Measurements from ENCODE around the gene PLXDC2.

DNA sequence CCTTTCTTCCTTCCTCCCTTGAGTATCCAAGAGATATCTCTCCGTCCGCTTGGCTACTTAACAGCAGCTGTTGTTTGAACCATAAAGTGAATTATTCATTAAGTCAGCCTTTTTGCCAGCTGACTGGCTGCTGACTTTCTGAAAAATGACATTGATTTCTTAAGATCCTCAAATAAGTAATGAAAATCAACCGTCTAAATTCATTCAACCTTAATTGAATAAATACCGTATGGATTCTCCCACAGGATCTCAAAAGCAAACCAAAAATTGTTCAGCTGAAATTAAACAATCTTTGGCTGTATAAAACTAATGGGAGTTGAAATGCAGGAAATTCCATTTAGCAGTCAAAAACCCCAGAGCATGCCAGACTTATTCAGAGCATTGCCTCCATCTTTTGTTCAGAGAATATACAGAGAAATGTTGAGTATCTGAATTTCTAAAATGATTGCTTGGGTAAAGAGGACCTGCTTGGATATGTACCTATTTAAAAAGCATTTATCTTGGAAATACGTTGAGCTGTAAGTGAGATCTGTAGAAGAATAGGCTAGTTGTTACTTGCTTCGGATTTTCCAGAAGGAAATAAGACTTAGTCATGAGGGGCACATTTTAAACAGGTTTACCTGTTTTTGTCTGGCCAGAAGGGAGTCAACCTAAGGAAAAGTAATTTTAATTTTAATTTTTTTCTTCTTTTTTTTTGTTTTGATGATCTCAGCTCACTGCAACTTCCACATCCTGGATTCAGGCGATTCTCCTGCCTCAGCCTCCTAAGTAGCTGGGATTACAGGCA lies 136.2 kb downstream of the PLXDC2 start:
- TF ChIP-seq SIN3A (IDR thresholded peaks at IDR 0.05; ENCODE audit: borderline replicate concordance, low read depth, low read length), result no peak
- no peak for TF ChIP-seq RAD21 (IDR thresholded peaks at IDR 0.05; ENCODE audit: low read length)
- TF ChIP-seq FOXJ3 (CRISPR knock-in tag; IDR thresholded peaks at IDR 0.05), result no peak
- no peak for TF ChIP-seq EZH2phosphoT487 (IDR thresholded peaks at IDR 0.05; ENCODE audit: borderline replicate concordance, low read depth)
- TF ChIP-seq JUND (IDR thresholded peaks at IDR 0.05), result no peak
- TF ChIP-seq, protein P1, sequence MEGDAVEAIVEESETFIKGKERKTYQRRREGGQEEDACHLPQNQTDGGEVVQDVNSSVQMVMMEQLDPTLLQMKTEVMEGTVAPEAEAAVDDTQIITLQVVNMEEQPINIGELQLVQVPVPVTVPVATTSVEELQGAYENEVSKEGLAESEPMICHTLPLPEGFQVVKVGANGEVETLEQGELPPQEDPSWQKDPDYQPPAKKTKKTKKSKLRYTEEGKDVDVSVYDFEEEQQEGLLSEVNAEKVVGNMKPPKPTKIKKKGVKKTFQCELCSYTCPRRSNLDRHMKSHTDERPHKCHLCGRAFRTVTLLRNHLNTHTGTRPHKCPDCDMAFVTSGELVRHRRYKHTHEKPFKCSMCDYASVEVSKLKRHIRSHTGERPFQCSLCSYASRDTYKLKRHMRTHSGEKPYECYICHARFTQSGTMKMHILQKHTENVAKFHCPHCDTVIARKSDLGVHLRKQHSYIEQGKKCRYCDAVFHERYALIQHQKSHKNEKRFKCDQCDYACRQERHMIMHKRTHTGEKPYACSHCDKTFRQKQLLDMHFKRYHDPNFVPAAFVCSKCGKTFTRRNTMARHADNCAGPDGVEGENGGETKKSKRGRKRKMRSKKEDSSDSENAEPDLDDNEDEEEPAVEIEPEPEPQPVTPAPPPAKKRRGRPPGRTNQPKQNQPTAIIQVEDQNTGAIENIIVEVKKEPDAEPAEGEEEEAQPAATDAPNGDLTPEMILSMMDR (IDR thresholded peaks at IDR 0.05), result no peak
- TF ChIP-seq, protein P2, sequence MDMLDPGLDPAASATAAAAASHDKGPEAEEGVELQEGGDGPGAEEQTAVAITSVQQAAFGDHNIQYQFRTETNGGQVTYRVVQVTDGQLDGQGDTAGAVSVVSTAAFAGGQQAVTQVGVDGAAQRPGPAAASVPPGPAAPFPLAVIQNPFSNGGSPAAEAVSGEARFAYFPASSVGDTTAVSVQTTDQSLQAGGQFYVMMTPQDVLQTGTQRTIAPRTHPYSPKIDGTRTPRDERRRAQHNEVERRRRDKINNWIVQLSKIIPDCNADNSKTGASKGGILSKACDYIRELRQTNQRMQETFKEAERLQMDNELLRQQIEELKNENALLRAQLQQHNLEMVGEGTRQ (IDR thresholded peaks at IDR 0.05; ENCODE audit: borderline replicate concordance, low read depth, low read length), result no peak

Data from SK-N-SH (cell line).